ENCODE results near the gene ACVR2A. TPM values are rescaled to one million over a fixed set of nuclear protein-coding genes. Genes with fewer than 3 reads are reported as not detected.

The ACVR2A gene
- total RNA-seq, 1 donor from 2014 or later = 6.5 TPM

- H3K4me3 ChIP-seq (ENCODE audit: low read depth, low read length) = no peak overlapping the region
- no peak for TF ChIP-seq CTCF (conservative IDR thresholded peaks at IDR 0.05; ENCODE audit: low read depth, low read length)
- DNase-seq (ENCODE audit: low read depth) = no peak
Measured at GRCh38 chr2:147867050-147867449, 22.2 kb downstream of the ACVR2A start.

- no peak overlapping the region for H3K4me3 ChIP-seq (ENCODE audit: low read depth, low read length)
- TF ChIP-seq CTCF (conservative IDR thresholded peaks at IDR 0.05; ENCODE audit: low read depth, low read length) = no peak
- no peak for DNase-seq (ENCODE audit: low read depth)
Measured at GRCh38 chr2:147869934-147870333, 25.1 kb downstream of the ACVR2A start.

- DNase-seq (ENCODE audit: low read depth) = no peak
- no peak for TF ChIP-seq CTCF (conservative IDR thresholded peaks at IDR 0.05; ENCODE audit: low read depth, low read length)
- H3K4me3 ChIP-seq (ENCODE audit: low read depth, low read length) = no peak overlapping the region
Measured at GRCh38 chr2:147872967-147873366, 28.1 kb downstream of the ACVR2A start.

- H3K4me3 ChIP-seq (ENCODE audit: low read depth, low read length) = no peak overlapping the region
- no peak for TF ChIP-seq CTCF (conservative IDR thresholded peaks at IDR 0.05; ENCODE audit: low read depth, low read length)
- DNase-seq (ENCODE audit: low read depth) = no peak
Measured at GRCh38 chr2:147873859-147874483, 29.1 kb downstream of the ACVR2A start.

- H3K4me3 ChIP-seq (ENCODE audit: low read depth, low read length) = no peak overlapping the region
- no peak for TF ChIP-seq CTCF (conservative IDR thresholded peaks at IDR 0.05; ENCODE audit: low read depth, low read length)
- no peak for DNase-seq (ENCODE audit: low read depth)
Measured at GRCh38 chr2:147879846-147880245, 35.0 kb downstream of the ACVR2A start.

GRCh38 chr2:147882631-147883030 lies 37.8 kb downstream of the ACVR2A start:
- H3K4me3 ChIP-seq (ENCODE audit: low read depth, low read length) = no peak overlapping the region
- TF ChIP-seq CTCF (conservative IDR thresholded peaks at IDR 0.05; ENCODE audit: low read depth, low read length) = no peak
- no peak for DNase-seq (ENCODE audit: low read depth)

GRCh38 chr2:147884830-147885229 lies 40.0 kb downstream of the ACVR2A start:
- no peak for TF ChIP-seq CTCF (conservative IDR thresholded peaks at IDR 0.05; ENCODE audit: low read depth, low read length)
- no peak for DNase-seq (ENCODE audit: low read depth)
- no peak overlapping the region for H3K4me3 ChIP-seq (ENCODE audit: low read depth, low read length)

Data from epithelial cell of proximal tubule (primary cell).